HG02642 (cell line): ENCODE data around the gene SOX13.

Source experiments
- ATAC-seq: cut with Tn5 transposase; IDR thresholded peaks from one replicate; pipeline ENCODE4 v1.9.1; 2021; ENCODE audit warnings: mild to moderate bottlenecking; ENCODE audit not compliant: unreplicated experiment, poor library complexity

The SOX13 gene

DNA sequence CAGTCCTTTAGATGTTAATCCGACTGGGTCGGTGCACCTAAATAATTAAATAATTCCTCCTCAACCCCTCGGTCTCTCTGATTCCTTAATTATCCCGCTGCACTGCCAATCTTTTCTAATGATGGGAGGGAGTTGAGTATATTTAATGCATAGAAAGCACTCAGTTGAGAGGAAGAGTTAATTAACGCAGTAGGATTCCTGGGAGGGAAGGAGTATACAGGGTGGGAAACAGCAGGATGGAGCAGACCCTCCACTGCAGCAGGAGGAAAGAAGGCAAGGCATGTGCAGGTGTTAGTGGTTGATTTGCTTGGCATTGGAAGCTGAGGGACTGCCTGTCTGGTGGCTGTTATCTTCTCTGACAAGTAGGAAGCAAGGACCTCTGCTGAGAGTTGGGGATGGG is 103.1 kb downstream of the SOX13 start:
- no peak for ATAC-seq

DNA sequence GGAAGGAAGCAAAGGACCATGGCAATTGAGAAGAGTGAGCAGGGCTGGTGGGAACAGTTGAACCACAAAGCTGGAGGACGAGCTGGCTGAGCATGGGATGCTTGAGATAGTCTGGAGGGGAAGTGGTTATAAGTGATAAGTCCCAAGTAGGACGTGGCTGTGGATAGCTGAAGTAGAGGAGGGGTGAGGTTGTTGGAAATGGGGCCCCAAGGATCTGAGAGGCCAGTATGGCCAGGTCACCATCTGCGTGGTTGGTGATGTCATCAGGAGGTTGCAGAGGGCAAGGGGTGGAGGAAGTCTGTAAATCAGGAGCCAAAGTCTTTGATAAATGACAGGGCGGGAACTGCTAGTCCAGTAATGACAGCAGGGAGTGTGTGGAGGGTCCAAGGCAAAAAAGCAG is 104.2 kb downstream of the SOX13 start:
- no peak for ATAC-seq
